HUES64 (cell line): ENCODE data around the gene MRM1.

Source experiments
- H3K27ac ChIP-seq: 2 replicates; pipeline ENCODE4 v1.7.0; 2013; ENCODE audit warnings: low read depth, low read length, inconsistent platforms
- H3K27me3 ChIP-seq: 2 replicates; pipeline ENCODE4 v1.6.1; 2013; ENCODE audit warnings: mild to moderate bottlenecking, low read length; ENCODE audit not compliant: insufficient read depth
- H3K36me3 ChIP-seq: 2 replicates; pipeline ENCODE4 v1.6.1; 2013; ENCODE audit warnings: mild to moderate bottlenecking, low read length; ENCODE audit not compliant: insufficient read depth
- H3K4me1 ChIP-seq: 2 replicates; pipeline ENCODE4 v1.6.1; 2013; ENCODE audit warnings: mild to moderate bottlenecking, low read length, moderate library complexity; ENCODE audit not compliant: insufficient read depth
- H3K4me3 ChIP-seq: 2 replicates; pipeline ENCODE4 v1.5.1; 2013; ENCODE audit warnings: mild to moderate bottlenecking, low read length, moderate library complexity
- H3K9ac ChIP-seq: 2 replicates; pipeline ENCODE4 v1.6.1; 2013; ENCODE audit warnings: mild to moderate bottlenecking, low read depth, low read length
- H3K9me3 ChIP-seq: 2 replicates; pipeline ENCODE4 v1.6.1; 2013; ENCODE audit warnings: low read depth, low read length; ENCODE audit not compliant: insufficient read depth
- WGBS: fragments of 150-250, 120-280 bp; methylation state at CpG from one replicate; pipeline ENCODE4 v1.1.7; 2013; ENCODE audit warnings: missing lambda C conversion rate; 5-methylcytosine and 5-hydroxymethylcytosine counted together

Gene MRM1

GRCh38 chr17:36632916-36633771 lies 31.8 kb downstream of the MRM1 start:
- H3K9ac ChIP-seq = no peak overlapping the region

GRCh38 chr17:36640346-36640745 lies 39.0 kb downstream of the MRM1 start:
- WGBS = 88% methylated on average over 2 of the region's 2 CpGs

More at GRCh38 chr17:36632916-36633771, 31.8 kb downstream of the MRM1 start:
- no peaks in the 10 kb centered on the region for H3K9me3 ChIP-seq
- no peaks in the 10 kb centered on the region for H3K36me3 ChIP-seq
- H3K27me3 ChIP-seq = peaks cover 19% of the 10 kb centered on the region
- H3K4me1 ChIP-seq = peaks cover 20% of the 10 kb centered on the region
- H3K27ac ChIP-seq = no peak overlapping the region
- WGBS = 19% methylated on average over 15 of the region's 18 CpGs
- H3K4me3 ChIP-seq = peak overlapping the region; percentile 29; the same call in 1 of the 2 replicates

GRCh38 chr17:36640836-36641235 lies 39.5 kb downstream of the MRM1 start:
- H3K9me3 ChIP-seq = no peaks in the 10 kb centered on the region
- H3K9ac ChIP-seq = no peak overlapping the region
- H3K4me3 ChIP-seq = peak overlapping the region; percentile 49; the same call in 1 of the 2 replicates
- peaks cover 68% of the 10 kb centered on the region for H3K27me3 ChIP-seq
- no peak overlapping the region for H3K27ac ChIP-seq
- WGBS = 51% methylated on average over 10 of the region's 10 CpGs
- peaks cover 9% of the 10 kb centered on the region for H3K4me1 ChIP-seq
- H3K36me3 ChIP-seq = no peaks in the 10 kb centered on the region

More at GRCh38 chr17:36640346-36640745, 39.0 kb downstream of the MRM1 start:
- peaks cover 9% of the 10 kb centered on the region for H3K4me1 ChIP-seq
- H3K9ac ChIP-seq = no peak overlapping the region
- H3K36me3 ChIP-seq = no peaks in the 10 kb centered on the region
- H3K27ac ChIP-seq = no peak overlapping the region
- H3K4me3 ChIP-seq = no peak overlapping the region
- H3K27me3 ChIP-seq = peaks cover 68% of the 10 kb centered on the region
- no peaks in the 10 kb centered on the region for H3K9me3 ChIP-seq

- Histone ChIP-seq H3K4me3 (peak overlapping the region; percentile 49), H3K27me3 (peaks cover 68% of the 10 kb centered on the region)
- under 1% methylated on average over 43 of the region's 43 CpGs for WGBS
Measured at GRCh38 chr17:36641331-36641876, 40.0 kb downstream of the MRM1 start.

GRCh38 chr17:36641877-36642845 lies 40.8 kb downstream of the MRM1 start:
- peaks cover 68% of the 10 kb centered on the region for H3K27me3 ChIP-seq
- no peak overlapping the region for H3K9ac ChIP-seq
- no peaks in the 10 kb centered on the region for H3K36me3 ChIP-seq
- H3K27ac ChIP-seq = no peak overlapping the region
- peak overlapping the region; percentile 49 for H3K4me3 ChIP-seq
- WGBS = 5% methylated on average over 62 of the region's 64 CpGs
- H3K9me3 ChIP-seq = no peaks in the 10 kb centered on the region
- H3K4me1 ChIP-seq = peaks cover 9% of the 10 kb centered on the region

More at GRCh38 chr17:36641331-36641876, 40.0 kb downstream of the MRM1 start:
- Histone ChIP-seq H3K4me1 (peaks cover 9% of the 10 kb centered on the region), H3K9me3 (no peaks in the 10 kb centered on the region), H3K36me3 (no peaks in the 10 kb centered on the region), H3K9ac (no peak overlapping the region), H3K27ac (no peak overlapping the region)

GRCh38 chr17:36643086-36643685 lies 41.8 kb downstream of the MRM1 start:
- no peak overlapping the region for H3K27ac ChIP-seq
- no peak overlapping the region for H3K9ac ChIP-seq
- no peaks in the 10 kb centered on the region for H3K9me3 ChIP-seq
- peaks cover 68% of the 10 kb centered on the region for H3K27me3 ChIP-seq
- no peaks in the 10 kb centered on the region for H3K36me3 ChIP-seq
- 84% methylated on average over 3 of the region's 3 CpGs for WGBS
- peaks cover 9% of the 10 kb centered on the region for H3K4me1 ChIP-seq
- no peak overlapping the region for H3K4me3 ChIP-seq

- Histone ChIP-seq H3K27me3 (peaks cover 45% of the 10 kb centered on the region), H3K27ac (no peak overlapping the region), H3K4me1 (peaks cover 14% of the 10 kb centered on the region; the same call in 1 of the 2 replicates), H3K36me3 (no peaks in the 10 kb centered on the region), H3K9me3 (no peaks in the 10 kb centered on the region), H3K9ac (no peak overlapping the region), H3K4me3 (no peak overlapping the region)
- 50% methylated on average over 3 of the region's 3 CpGs for WGBS
Measured at GRCh38 chr17:36645422-36645821, 44.0 kb downstream of the MRM1 start.

- Histone ChIP-seq H3K27me3 (peaks cover 23% of the 10 kb centered on the region), H3K27ac (no peak overlapping the region), H3K4me3 (no peak overlapping the region), H3K36me3 (no peaks in the 10 kb centered on the region), H3K9ac (no peak overlapping the region), H3K9me3 (no peaks in the 10 kb centered on the region), H3K4me1 (peaks cover 12% of the 10 kb centered on the region; the same call in 1 of the 2 replicates)
- 55% methylated on average over 4 of the region's 4 CpGs for WGBS
Measured at GRCh38 chr17:36647636-36648035, 46.3 kb downstream of the MRM1 start.

GRCh38 chr17:36650096-36650775 lies 48.9 kb downstream of the MRM1 start:
- no peaks in the 10 kb centered on the region for H3K9me3 ChIP-seq
- H3K36me3 ChIP-seq = no peaks in the 10 kb centered on the region
- no peak overlapping the region for H3K4me3 ChIP-seq
- WGBS = 56% methylated on average over 4 of the region's 9 CpGs
- H3K9ac ChIP-seq = no peak overlapping the region
- no peaks in the 10 kb centered on the region for H3K27me3 ChIP-seq
- H3K4me1 ChIP-seq = peaks cover 8% of the 10 kb centered on the region; the same call in 1 of the 2 replicates
- H3K27ac ChIP-seq = no peak overlapping the region

GRCh38 chr17:36653374-36653773 lies 52.0 kb downstream of the MRM1 start:
- no peak overlapping the region for H3K4me3 ChIP-seq
- H3K9me3 ChIP-seq = no peaks in the 10 kb centered on the region
- H3K27ac ChIP-seq = no peak overlapping the region
- WGBS = 75% methylated on average over 2 of the region's 3 CpGs
- peaks cover 27% of the 10 kb centered on the region for H3K27me3 ChIP-seq
- H3K4me1 ChIP-seq = peaks cover 8% of the 10 kb centered on the region; the same call in 1 of the 2 replicates
- no peaks in the 10 kb centered on the region for H3K36me3 ChIP-seq
- H3K9ac ChIP-seq = no peak overlapping the region
